HG02870 (cell line): ENCODE measurements around the gene SHTN1.

ENCODE experiments used
- ATAC-seq: cut with Tn5 transposase; IDR thresholded peaks from one replicate; pipeline ENCODE4 v1.9.1; 2021; ENCODE audit warnings: mild to moderate bottlenecking, moderate library complexity; ENCODE audit not compliant: unreplicated experiment

The SHTN1 gene, protein sequence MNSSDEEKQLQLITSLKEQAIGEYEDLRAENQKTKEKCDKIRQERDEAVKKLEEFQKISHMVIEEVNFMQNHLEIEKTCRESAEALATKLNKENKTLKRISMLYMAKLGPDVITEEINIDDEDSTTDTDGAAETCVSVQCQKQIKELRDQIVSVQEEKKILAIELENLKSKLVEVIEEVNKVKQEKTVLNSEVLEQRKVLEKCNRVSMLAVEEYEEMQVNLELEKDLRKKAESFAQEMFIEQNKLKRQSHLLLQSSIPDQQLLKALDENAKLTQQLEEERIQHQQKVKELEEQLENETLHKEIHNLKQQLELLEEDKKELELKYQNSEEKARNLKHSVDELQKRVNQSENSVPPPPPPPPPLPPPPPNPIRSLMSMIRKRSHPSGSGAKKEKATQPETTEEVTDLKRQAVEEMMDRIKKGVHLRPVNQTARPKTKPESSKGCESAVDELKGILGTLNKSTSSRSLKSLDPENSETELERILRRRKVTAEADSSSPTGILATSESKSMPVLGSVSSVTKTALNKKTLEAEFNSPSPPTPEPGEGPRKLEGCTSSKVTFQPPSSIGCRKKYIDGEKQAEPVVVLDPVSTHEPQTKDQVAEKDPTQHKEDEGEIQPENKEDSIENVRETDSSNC

DNA sequence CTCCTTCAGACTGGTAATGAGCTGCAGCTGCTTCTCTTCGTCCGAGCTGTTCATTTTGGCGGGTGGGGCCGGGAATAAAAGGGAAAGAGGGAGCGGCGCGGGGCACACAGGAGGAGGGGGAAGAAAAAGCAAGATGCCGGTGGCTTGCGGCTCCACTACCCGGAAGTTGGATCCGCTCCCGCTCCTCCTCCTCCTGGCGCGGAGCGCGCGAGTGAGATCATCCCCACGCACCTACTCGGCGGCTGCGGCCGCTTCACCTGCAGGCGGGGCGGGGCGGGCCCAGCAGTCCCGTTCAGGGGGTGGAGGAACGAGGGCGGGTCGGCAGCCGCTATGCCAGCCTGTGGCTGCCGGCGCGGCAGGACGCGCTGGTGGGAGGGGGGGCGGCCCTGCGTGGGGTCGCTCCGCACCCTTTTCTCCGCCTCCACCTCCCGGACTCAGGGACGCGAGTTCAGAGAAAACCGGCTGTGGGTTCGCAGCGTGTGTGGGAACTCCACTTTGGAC is at the start of gene SHTN1:
TSS of gene SHTN1 (minus strand) at position 162 of the 501 bp plus-strand sequence. CDS start at position 54, 108 bp downstream.
- peak; percentile 38 for ATAC-seq

- ATAC-seq, result no peak
Observed at GRCh38 chr10:117053482-117053881, 48.5 kb upstream of the SHTN1 start.

DNA sequence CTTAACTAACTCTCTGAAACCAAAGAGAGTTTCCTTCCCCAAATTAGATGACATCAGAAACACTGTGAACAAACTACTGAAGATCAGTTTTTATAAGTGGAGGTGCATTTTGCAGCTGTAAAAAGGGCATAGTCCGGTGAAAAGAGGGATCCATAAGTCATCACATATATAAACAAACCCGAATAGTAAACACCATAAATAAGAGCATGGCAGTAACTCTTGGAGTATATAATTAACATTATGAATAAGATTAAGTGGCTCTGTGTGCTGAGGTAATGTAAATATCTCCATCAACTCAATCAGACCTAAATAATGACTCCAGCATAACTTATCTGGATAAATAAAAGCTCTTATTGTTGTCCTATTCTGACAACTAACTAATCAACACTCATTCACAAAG is 43.0 kb upstream of the SHTN1 start:
- no peak for ATAC-seq

GRCh38 chr10:117016266-117016665 is 11.3 kb upstream of the SHTN1 start:
- no peak for ATAC-seq

DNA sequence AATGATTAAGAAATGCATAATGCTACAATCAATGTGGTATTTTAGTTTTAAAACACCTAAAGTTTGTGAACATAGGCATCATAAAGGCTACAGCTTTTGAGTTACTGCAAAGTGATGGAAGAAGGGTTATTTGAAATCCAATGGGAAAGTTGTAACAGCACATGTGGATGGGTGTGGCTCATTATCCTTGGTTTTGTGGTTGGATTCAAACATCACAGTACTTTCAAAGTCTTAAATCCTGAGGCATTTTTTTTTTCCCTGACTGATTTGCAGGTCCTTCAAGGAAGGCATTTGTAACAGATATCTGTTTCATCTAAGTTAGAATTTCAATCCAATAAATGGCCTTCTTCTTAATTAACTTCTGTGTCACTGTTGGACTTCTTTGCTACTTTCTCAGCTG is 9.8 kb upstream of the SHTN1 start:
- no peak for ATAC-seq

DNA sequence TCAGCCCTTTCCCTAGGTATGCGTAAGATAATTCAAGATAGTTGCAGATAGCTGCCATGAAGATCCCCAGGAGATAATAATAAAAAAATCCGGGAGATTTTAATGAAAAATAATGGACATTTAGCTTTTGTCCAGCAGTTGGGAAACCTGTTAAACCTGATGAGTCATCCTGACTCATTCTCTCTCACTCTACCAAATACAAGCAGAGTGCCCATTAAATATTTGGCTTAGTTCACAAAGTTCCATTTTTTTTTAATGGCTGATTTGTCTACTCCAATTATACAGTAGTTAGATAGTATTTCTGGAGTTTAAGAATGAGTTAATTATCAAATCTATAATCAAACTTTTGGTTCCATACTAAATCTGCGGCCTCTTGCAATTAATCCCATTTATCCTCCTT is 2.1 kb upstream of the SHTN1 start:
- no peak for ATAC-seq

GRCh38 chr10:117005527-117006055 is 604 bp upstream of the SHTN1 start:
- ATAC-seq, result no peak

DNA sequence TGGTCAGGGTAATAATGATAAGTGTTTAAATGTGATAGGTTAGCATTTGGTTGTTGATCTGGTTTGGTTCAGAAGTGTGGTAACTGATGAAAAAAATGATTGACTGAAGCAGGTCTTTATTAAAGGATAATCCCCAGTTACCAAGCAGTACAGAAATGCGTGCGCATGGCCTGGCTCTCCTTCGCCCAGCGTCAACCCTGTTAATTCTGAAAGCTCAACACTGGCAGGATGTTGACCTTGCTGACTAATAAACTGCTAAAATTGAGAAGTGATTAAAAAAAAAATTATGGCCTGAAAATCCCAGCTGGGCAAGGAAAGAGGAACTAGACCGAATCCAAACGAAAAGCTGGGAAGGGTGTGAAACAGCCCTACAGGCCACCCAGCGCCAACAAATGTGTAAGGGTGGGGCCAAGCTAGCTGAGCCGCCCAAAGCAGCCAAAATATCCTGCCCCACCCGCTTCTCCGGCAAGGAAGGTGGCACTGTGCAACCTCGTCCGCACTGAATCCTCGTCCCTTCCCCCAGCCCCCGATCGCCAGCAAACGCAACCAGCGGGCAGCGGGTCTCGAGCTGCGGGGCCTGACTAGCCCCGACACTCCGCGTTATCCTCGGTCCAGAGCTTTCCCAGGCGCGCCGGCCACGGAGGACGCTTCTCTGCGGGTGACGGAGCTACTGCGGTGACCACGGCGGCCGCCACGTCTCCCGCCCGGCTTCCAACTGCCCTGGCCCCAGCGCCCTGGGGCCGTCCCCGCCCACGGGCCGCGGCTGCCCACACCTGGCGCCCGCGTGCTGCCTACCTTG is 561 bp downstream of the SHTN1 start:
- ATAC-seq, result peak; percentile 46

DNA sequence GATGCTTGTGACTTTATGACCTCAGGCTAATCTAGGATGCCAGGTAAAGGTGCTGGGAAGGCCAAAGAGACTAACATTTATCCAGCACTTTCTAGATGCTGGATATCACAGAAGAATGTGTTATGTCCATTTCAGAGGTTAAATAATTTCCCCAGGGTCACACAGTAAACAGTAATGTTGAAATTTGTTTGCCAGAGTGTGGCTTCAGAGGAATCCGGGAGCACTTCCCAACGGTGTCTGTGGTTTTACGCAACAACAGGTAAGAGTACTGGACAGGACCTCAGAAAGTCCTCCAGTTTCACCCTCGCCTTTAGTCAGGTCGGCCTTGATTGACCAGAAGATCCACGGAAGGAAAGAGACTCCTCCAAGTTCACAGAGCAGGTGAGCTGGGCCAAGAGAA is 1.7 kb downstream of the SHTN1 start:
- ATAC-seq, result no peak

GRCh38 chr10:117002206-117002605 is 2.8 kb downstream of the SHTN1 start:
- ATAC-seq, result no peak

DNA sequence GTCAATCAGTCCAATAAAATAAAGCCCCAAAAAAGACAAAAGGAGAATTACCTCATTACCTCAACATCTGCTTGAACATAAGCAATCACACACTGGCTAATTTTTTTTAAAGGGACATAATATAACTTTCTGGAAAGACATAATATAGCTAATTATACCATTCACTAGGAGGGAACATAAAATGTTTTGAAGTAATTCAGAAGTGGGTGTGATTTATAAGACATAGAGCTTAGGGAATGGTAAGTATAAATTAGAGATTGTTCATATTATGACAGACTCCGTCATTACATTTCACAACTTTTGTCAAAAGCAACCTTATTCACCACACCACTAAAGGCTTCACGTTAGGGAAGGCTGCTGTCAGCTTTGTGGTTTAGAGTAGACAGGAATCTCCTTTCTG is 3.8 kb downstream of the SHTN1 start:
- no peak for ATAC-seq

DNA sequence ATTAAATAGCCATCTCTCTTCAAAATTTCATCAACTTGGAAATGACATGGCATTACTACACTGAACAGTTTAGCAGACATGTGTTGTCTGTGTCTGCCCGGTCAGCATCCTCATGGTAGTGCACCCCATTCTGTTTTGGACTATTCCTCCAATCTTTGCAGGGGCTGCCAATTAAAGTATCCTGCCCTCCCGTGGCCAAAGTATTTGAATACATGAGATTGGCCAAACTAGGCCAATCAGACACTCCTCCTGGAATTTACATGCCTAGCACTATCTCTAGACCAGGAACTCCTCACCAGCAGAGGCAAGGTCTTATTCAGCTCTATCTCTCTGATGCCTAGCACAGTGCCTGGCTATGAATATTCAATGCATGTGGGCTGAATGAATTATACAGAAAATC is 4.4 kb downstream of the SHTN1 start:
- no peak for ATAC-seq

DNA sequence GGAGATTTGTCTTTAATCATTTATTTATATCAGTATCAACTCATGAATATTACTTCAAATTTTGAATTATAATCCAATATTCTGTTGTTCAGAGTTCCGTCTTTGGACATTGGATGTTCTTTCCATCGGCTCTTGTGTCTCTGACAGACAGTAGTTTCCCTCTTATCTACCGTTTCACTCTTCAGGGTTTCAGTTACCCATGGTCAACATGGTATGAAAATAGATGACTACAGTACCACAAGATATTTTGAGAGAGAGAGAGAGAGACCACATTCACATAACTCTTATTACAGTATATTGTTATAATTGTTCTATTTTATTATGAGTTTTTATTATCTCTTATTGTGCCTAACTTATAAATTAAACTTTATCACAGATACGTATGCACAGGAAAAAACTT is 6.8 kb downstream of the SHTN1 start:
- ATAC-seq, result no peak

DNA sequence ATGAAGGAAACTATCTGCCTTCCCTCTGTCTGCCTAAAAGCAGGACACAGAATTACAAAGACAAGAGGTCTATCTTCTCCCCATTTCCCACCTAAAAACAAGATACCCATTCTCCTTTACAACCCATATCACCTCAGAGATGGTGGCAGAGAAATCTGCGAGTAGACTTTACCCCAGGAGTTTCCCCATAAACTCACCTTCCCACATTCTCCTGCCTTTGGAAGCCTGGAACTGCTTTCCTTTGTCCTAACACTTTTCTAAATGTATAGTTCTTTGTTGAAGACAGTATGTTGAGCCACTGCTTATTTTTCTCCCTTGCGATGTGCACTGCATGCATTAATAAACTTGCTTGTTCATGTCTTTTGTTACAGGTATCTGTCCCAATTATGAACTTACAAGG is 8.0 kb downstream of the SHTN1 start:
- no peak for ATAC-seq

- no peak for ATAC-seq
Observed at GRCh38 chr10:116995648-116996047, 9.3 kb downstream of the SHTN1 start.

GRCh38 chr10:116994113-116994890 is 10.7 kb downstream of the SHTN1 start:
- ATAC-seq, result no peak

- no peak for ATAC-seq
Observed at GRCh38 chr10:116993610-116994009, 11.4 kb downstream of the SHTN1 start.

- no peak for ATAC-seq
Observed at GRCh38 chr10:116992183-116992582, 12.8 kb downstream of the SHTN1 start.

- ATAC-seq, result no peak
Observed at GRCh38 chr10:116990276-116990800, 14.6 kb downstream of the SHTN1 start.

DNA sequence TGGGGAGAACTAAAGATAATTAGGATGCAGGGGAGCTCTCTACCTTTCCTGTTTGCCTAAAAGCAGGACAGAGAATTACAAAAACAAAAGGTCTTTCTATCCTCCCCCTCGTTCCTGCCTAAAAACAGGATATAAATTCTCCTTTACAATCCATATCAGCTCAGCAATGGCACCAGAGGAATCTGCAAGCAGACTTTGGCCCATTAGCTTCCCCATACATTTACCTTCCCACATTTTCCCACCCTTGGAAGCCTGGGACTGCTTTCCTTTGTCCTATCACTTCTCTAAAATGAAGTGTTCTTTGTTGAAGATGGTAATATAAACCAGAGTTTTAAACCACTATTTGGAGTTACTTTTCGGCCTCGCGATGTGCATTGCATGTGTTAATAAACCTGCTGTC is 15.5 kb downstream of the SHTN1 start:
- no peak for ATAC-seq
